ENCODE measurements around the gene TRIP4. TPM values are rescaled to one million over a fixed set of nuclear protein-coding genes. Genes with fewer than 3 reads are reported as not detected.

TRIP4 gene
- total RNA-seq, 1 experiment from 2014 or later: 18.3 TPM

GRCh38 chr15:64441852-64442251 is 54.2 kb downstream of the TRIP4 start:
- BruUV-seq (replicated peaks): no TSS peak
- ATAC-seq: no peak
- H3K9me2 ChIP-seq (ENCODE audit: insufficient read depth): no peaks in the 10 kb centered on the region
- POLR2A ChIA-PET: no interaction called here
- no peak overlapping the region for H3K27ac ChIP-seq (ENCODE audit: low read depth, low read length)
- no peak for DNase-seq (ENCODE audit: low read depth, low spot score)
- H4K20me1 ChIP-seq (ENCODE audit: insufficient read depth): no peaks in the 10 kb centered on the region
- intact Hi-C loops (cut with micrococcal nuclease): no loop called here
- no peaks in the 10 kb centered on the region for H3K36me3 ChIP-seq (ENCODE audit: control insufficient read depth in 1 of 2, insufficient read depth in 2 of 2, low read length in 2 of 2)
- no peaks in the 10 kb centered on the region for H3K27me3 ChIP-seq (ENCODE audit: insufficient read depth, low read length)
- TF ChIP-seq EZH2 (IDR thresholded peaks at IDR 0.05) (no peak), EZH2phosphoT487 (IDR thresholded peaks at IDR 0.05; ENCODE audit: borderline replicate concordance) (no peak), CEBPB (IDR thresholded peaks at IDR 0.05; ENCODE audit: low read depth) (no peak), POLR2AphosphoS5 (IDR thresholded peaks at IDR 0.05; ENCODE audit: low read depth, low read length) (no peak), ZNF274 (IDR thresholded peaks at IDR 0.05; ENCODE audit: low read depth, low read length) (no peak), ZFX (IDR thresholded peaks at IDR 0.05) (no peak), EGR1 (IDR thresholded peaks at IDR 0.05; ENCODE audit: low read depth) (no peak), FOSL1 (IDR thresholded peaks at IDR 0.05; ENCODE audit: low read depth) (no peak), CBX3 (IDR thresholded peaks at IDR 0.05; ENCODE audit: low read depth) (no peak), RAD21 (IDR thresholded peaks at IDR 0.05; ENCODE audit: low read depth) (no peak), REST (IDR thresholded peaks at IDR 0.05; ENCODE audit: low read depth) (no peak), CTCF (IDR thresholded peaks at IDR 0.05 in 2 of 3, conservative IDR thresholded peaks at IDR 0.05 in 1 of 3; ENCODE audit: borderline replicate concordance in 1 of 3, insufficient read depth in 1 of 3, low read depth in 2 of 3, low read length in 2 of 3) (no peak)
- no peak overlapping the region for H3K4me3 ChIP-seq (replicated peaks in 1 of 2; ENCODE audit: low read depth in 1 of 2, low read length in 2 of 2)
- H3K9ac ChIP-seq (ENCODE audit: low read length): no peak overlapping the region
- no peaks in the 10 kb centered on the region for H3K9me3 ChIP-seq (ENCODE audit: control insufficient read depth in 1 of 2, insufficient read depth in 1 of 2, low read depth in 1 of 2, low read length in 2 of 2)
- RAD21 ChIA-PET (ENCODE audit: low non-redundant PET in 1 of 2, low total read pairs in 2 of 2, uncharacterized antibody in 2 of 2, unreplicated experiment in 2 of 2): no interaction called here
- no peaks in the 10 kb centered on the region for H3K79me2 ChIP-seq (ENCODE audit: insufficient read depth, low read length)
- CTCF ChIA-PET: no interaction called here
- no peak overlapping the region for H2AFZ ChIP-seq (ENCODE audit: low read depth, low read length, poor library complexity, severe bottlenecking)
- H3K4me2 ChIP-seq (ENCODE audit: low read length): no peak overlapping the region
- peaks cover 22 to 29% of the 10 kb centered on the region in 2 experiments for H3K4me1 ChIP-seq (ENCODE audit: control insufficient read depth in 1 of 2, insufficient read depth in 2 of 2, low read length in 2 of 2)

Data from HCT116 (cell line).